Stimulated activated CD8-positive, alpha-beta memory T cell treated with anti-CD3 and anti-CD28 coated beads, Interleukin-4, amount 100 ng/mL, for 4 hours (primary cell): ENCODE data around the gene NODAL.
"Not testable (repeated sequence)": the region's sequence is repeated elsewhere in the genome, so short reads cannot be mapped to it uniquely, and the experiment has no call there.

Experiments
- DNase-seq, 2 donors: peaks; one replicate each; pipeline ENCODE4 v3.0.0-alpha.2; 2020; ENCODE audit warnings: low read depth in 2 of 2, low spot score in 1 of 2

The NODAL gene

DNA sequence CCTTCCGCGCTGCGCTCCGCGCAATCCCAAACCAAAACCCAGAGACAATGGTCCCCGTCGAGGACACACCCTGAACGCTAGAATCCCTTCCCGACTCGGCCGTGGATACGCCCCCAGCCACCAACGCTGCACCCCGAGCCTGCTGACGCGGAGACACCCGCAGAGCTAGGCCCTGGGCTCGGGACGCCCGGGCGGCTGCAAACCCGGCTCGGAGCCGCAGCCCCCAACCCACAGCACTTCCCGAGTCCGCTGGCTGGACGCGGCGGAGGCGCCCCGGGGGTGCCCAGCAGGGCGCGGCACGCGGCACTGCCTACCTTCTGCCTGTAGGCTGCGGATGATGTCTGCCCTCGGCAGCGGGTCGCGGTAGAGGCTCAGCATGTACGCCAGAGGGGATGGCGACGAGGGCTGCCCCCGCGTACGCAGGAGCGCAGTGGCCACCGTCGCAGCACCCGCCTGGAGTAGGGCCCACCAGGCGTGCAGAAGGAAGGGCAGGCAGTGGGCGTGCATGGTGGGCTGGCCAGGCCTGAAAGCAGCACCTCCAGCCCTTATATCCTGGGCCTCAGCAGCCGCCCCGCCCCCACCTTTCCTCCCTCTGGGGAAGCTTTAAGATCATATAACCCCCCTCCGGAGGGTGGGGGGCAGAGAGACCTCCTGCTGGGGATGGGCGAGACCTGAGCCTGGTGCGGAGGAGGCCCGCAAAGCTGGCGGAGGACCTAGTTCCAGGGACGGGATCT, at the start of gene NODAL:
TSS of gene NODAL (minus strand) at position 521 of the 734 bp plus-strand sequence. CDS start at position 507, 14 bp downstream.
- DNase-seq: no peak

DNA sequence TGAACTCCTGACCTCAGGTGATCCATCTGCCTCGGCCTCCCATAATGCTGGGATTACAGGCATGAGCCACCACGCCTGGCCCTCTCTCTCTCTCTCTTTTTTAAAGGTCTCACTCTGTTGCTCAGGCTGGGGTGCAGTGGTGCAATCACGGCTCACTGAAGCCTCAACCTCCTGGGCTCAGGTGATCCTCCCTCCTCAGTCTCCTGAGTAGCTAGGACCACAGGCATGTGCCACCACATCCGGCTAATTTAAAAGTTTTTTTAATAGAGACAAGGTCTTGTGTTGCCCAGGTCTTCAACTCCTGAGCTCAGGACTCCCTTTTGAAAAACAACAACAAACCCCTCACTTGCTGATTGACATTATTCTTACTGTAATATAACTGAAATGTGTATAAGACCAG, 48.7 kb upstream of the NODAL start:
- DNase-seq: no peak

DNA sequence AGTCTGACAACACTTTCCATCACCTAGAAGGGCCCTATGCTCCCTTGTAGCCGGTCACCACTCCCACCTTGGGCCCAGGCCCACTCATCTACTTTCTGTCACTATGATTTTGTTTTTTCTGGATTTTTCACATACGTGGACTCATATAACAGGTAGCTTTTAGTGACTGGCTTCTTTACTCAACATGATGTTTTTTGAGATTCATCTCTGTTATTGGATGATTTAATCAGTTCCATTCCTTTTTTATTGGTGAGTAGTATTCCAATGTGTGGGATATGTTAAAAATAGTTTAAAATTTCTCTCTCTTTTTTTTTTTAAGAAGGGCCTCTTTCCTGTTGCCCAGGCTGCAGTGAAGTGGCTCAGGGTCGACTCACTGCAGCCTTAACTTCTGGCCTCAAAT, 46.3 kb upstream of the NODAL start:
- no peak for DNase-seq

DNA sequence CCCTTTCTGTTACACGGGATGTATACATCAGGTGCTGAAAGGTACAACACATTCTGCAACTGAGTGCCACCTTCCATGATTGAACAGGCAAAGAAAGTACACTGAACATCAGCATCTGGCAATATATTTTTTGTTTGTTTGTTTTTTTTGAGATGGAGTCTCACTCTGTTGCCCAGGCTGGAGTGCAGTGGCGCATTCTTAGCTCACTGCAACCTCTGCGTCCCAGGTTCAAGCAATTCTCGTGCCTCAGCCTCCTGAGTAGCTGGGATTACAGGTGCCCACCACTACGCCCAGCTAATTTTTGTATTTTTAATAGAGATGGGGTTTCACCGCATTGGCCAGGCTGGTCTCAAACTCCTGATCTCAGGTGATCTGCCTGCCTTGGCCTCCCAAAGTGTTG, 42.4 kb upstream of the NODAL start:
- DNase-seq: not testable (repeated sequence)

DNA sequence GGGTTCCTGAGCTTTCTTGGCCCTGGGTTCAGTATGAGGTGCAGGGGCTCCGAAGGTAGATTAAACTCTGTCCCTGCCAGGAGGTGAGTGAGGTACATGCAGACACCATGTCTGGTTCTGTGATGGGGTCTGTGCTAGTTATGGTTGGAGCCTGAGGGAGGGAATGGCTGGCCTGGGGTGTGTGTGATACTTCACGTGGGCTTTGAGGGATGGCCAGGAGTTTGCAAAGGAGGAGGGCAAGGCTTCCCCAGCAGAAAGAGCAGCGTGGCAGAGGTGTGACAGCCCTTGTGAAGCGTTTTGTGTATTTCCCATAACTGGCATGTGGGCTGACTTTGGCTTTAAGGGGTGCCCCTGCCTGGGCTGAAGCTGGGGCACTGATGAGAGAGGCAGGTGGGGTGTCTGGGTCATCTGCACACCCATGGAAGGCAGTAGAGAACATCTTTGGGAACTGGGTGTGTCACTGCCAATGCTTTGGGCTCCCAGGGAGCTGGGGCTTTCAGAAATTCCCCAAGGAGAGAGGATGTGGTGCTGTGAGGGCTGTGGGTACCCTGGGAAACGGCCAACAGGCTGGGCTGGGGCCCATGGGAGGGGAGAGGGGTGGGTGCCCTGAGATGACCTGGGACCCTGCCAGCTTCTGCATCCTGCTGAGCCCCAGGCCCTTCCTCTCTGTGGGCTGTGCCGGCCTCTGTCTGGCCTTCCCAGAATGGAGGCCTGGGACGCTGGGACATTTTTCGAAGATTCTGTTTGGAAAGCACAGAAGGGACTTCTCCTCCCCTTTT, 41.7 kb upstream of the NODAL start:
- no peak for DNase-seq

DNA sequence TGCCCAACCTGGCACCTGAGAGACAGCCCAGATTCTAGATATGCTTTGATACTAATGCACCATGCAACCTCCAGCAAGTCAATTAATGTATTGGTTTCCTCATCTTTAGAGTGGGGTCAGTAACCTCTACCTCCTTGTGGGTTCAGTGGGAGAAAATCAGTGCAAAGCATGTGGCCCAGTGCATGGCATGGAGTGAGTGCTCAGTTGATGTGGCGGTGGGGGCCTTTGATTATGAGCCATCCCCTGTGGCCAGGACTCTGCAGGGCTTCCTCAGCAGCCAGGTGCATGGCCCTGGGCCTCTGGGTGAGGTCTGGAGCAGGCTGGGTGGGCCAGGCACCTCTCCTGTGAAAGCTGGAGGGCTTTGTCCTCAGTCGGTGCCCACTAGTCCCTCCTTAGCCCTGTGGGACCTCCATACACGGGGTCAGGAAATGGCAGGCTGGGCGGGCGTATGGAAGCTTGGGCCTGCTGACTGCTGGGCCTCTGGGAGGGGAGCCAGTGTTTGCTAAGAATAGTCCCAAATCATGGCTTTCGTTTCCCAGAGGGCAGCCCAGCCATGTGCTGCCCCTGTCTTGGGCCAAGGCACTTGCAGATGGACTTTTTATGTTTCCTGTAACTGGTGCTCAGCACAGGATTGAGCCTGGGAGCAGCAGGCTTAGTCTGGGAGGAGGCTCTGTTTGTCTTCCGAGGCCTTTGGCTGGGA, 40.5 kb upstream of the NODAL start:
- DNase-seq: no peak

DNA sequence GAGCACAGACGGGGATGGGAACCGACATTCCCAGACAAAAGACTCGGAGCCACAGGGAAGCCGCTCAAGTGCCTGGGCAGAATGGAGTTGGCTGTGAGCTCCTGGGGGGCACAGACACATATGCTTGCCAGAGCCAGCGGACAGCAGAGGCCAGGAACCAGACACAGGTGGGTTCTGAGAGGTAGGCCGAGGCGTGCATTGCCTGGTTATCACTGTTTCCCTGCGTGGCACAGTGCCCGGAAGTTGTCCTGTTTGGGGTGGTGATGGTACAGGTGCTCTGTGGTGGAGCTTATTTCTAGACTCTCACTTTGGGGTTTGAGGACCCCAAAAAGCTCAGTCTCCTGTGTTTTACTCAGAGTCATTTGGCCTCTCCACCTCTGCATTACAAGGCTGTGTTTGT, 39.6 kb upstream of the NODAL start:
- no peak for DNase-seq

DNA sequence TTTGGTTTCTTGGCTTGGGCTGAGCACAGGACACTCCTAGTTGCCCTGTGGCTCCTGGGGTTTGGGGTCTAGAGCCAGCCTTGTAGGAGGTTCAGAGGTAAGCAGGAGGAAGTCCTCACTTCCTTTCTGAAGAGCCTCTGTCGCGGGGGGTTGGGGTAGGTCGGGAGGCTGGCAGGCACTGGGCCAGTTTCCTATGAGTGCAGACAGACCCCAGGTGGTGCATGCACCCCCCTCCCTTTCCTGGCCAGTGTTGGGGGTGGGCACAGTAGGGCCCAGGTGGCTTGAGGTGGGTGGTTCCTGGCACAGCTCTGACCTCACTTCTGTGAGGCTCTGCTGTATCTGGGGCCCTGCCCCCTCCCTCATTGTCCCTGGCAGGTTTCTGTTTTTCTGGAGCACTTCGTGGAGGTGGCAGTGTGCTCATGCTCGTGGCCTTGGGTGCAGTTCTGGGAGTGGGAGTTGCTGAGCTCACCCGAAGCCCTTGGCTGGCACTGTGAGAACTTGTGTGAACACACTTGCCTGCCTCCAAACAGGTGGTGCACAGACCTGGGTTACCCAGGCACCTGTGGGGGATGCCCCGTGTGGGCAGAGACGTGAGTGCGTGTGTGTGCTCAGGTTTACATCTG, 38.9 kb upstream of the NODAL start:
- DNase-seq: no peak

DNA sequence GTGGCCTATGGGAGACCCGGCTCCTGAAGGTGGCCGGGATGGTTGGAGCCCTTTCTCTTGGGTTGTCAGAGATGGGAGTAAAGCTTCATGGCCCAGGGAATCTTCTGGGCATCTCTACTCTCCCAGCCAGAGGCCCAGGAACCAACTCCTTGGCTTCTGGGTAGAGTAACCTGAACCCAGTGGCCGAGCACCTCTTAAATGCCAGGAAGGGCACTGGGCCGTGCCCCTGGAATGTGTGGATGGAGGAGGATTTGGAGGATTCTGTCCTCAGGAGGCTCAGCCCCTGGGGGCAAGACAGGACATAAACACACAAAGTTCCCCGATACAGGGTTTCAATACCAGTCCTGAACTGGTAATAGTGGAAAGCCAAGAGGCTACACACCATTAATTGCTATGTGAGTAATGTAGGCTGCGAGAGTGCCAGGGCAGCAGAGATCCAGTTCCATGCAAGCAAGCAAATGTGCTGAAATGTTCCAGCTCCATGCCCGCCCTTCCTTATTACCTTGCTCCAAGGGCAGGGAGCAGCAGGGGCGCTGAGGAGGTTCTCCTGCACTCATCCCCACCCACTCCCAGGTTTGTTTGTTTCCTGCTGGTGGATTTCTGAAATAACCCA, 38.3 kb upstream of the NODAL start:
- no peak for DNase-seq

DNA sequence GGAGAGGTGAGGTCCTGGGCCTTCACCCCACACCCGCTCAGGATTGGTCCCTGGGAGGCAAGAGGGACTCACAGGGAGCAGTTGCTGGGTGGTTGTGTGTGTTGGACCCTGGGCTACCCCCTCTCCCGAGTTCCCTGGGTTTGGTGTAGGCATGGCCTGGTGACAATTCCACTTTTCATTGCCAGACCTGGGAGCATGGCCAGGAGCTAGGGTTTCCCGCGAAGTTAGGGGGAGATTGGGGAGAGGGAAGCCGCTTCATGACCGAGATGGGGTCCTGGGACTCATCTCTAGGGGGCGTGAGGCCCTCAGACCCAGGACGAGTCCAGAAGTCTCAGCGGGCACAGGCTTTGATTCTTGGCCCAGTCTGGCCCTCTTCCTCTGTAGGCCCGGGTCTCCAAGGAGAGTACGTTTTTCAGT, 37.7 kb upstream of the NODAL start:
- DNase-seq: no peak

DNA sequence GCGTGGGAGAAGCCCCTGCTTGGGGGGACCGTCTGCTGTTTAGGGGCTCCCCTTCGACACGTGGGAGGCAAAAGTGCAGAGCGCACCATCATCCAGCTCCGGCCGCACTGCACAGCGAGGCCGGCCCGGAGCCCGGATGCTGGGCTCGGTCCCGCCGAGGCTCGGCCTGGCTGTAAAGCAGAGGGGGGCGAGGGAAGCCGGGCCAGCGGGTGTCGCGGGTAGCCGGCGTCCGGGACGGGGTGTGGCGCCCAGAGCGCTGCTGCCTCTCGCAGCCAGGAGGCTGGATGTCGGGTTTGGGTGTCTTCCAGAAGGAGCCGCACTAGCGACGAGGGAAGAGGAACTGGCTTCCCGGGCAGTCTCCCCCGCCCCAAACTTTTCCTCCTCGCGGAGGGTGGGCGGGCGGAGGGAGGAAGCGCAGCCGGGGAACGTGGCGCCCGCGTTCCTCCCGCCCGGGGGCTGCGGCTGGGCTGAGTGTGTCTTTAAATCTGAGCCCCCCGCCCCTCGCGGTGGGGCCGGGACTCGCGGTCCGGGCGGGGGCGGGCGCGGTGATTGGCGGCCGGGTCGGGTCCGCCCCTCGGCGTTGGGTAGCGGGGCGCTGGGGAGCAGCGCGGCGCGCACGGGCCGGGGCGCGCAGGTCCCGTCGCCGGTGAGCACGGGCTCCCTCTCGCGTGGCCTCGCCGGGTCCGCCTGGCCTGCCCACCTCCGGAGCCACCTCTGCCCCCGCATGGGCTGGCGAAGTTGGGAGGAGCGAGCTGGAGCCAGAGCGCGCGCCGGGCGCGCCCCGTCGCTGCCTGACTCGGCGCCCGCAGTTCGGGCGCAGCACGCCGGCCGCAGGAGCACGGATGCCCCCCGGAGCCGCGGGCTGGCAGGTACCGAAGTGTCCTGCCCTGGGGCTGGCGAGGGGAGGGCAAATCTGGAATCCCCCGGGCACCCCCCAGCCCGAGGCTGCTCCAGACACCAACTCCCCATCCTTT, 37.0 kb upstream of the NODAL start, which contains the start of gene PALD1:
TSS of gene PALD1 (plus strand) at position 577 of the 974 bp plus-strand sequence. CDS start 47,185 bp downstream, outside the sequence.
- DNase-seq: peak; percentile 29 to 33

DNA sequence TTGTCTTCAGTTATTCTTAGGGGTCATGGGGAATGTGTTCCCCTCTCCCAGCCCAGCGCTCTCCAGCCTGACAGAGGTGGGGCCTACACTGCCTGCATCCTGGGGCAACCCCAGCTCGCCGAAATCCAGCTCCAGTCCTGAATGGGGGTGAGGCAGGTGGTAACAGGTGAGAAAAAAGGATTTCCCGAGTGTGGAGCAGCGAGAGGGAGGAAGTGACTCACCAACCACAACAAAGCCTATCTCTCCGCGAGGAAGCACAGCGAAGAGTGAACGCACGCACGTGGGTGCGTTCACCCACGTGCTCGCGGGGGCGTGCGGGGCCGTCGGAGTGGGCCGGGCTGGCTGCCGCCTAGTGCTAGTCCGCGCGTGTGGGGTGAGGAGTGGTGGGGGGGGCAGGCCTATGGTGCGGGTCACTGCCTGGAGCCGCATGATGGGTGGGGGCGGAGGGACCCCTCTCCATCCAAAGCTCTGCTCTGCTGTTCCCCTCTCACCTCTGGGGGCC, 36.2 kb upstream of the NODAL start:
- peak; percentile 56 to 79 for DNase-seq

DNA sequence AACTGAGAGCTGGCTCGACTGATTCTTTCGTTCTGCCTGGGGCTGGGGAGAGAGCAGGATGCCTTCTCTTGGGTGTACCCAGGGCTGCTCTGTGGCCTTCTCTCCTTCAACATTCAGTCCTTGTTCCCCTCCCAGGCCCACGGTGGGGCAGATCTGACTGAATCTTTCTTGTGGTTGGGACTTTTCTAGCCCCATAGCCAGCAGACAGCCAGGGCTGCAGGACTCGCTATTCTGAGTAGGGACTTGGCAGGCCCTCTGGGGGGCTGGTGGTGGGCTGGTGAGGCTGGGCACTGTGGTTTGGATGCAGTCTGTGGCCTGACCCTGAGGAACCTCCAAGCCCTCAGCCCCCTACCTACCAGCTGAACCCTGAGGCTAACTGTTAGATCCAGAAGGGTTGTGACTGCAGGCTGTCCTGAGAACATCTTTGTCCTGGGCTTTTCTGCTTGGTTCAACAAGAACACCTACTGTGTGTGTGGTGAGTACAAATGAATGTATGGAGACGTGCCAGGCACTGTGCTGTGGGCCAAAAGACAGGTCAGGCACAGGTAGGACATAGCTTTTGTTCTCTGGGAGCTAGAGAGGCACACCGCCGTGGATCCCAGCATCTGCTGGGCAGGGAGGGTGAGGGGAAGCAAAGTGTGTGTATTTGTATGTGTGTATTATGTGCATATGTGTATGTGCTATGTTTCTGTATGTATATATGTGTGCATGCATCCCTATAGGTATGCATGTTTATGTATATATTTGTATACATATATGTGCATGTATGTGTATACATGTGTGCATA, 35.0 kb upstream of the NODAL start:
- no peak for DNase-seq

DNA sequence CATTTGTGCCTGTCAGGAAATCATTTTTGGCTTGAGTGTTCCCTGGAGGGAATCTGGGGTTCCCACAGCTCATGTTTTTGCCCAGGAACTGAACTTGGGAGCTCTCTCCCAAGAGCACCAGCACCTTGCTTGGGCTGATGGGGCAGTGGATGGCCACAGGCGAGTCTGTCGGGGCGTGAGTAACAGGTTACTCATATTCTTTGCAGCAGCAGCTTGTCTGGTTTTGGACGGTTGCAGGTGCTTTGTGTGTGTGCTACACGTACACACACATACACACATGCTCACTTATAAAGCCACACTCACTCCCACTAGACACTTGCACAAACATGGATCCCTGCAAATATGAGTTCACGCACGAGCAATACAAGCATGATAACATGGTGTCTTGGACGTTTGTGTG, 34.2 kb upstream of the NODAL start:
- DNase-seq: no peak

DNA sequence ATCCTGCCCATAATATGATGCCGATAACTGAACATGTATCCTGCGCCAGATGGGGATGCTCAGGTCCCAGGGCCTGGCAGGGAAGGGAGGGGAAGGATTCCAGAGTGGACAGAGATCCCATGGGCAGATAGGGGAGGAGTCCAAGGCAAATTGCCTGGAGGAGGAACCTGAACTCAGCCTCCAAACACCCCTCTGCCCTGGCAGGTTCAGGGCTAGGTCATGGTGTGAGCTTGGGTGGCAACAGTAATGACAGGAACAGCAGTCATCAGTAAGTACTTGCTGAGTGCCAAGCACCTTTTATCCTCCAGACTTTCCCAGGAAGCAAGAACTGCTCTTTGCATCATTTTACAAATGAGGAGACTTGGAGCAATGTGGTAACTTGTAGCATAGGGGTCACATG, 33.3 kb upstream of the NODAL start:
- no peak for DNase-seq

DNA sequence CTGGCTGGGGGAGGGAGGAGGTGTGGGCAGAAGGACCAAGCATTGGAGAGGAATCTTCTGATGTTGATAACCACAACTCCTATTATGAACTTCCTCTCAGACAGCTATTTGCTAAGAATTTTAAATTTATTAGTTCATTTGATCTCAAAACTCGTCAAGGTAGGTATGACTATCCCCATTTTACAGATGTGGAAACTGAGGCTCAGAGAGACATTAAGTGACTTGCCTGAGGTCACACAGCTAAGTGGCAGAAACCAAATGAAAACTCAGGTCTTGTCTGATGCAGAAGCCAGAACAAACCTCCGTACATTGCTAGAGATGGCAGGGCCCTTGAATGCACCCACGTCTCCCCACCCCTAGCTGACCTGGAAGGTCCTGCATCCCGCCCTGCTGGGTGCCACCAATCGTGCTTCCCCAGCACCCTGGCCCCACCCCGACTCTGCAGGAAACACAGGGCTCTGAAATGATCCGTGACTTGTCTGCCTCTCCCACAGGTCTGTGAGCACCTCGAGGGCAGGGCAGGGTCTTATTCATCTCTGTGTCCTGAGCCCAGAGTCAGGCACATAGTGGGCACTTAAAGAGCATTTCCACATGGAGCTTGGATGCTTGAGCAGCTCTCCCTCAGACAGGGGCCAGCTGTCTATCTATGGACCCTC, 31.4 kb upstream of the NODAL start:
- no peak for DNase-seq

DNA sequence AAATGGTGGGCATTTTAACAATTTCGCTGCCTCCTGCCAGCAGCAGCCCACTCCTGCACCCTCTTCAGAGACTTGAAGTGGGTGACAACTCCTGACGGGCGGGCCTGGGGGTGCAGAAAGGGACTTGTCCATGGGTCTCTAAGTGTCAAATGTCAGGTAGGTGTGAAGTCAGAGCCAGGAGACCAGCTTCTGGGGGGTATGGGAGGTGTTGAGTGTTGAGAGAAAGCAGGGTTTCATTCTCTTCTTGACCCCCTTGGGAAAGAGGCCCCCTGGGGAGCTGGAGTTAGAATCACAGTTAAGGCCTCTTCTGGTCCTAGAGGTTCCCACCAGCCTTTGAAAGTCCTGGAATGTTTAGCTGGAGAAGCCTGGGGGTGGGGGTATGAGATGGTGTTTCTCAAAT, 25.5 kb upstream of the NODAL start:
- DNase-seq: no peak

DNA sequence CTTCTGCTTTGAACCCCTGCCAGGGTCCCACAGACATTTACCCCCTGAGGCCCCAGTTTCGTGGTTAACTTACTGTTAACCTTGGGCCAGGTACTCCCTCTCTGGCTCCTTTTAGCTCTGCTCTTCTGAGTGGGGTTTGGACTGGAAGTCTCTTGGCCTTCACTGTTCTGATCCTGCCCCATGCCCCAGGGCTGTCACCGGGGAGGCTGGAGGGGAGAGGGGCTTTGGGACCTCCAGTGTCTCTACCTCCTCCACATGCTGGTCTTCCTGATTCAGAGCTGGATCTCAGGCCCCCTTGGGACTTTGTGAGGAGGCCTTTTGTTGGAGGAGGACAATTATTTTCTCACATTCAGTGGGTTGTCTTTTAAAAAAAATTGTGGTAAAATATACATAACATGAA, 24.4 kb upstream of the NODAL start:
- DNase-seq: no peak
